GM12801 (cell line): ENCODE data around the gene DACT2.

Source experiments
- TF ChIP-seq, protein P1 (sequence below): IDR thresholded peaks from one replicate; pipeline ENCODE4 v1.5.1; 2011; ENCODE audit warnings: control low read depth; ENCODE audit not compliant: insufficient read length; ENCODE audit errors: extremely low read depth

DACT2 gene

DNA sequence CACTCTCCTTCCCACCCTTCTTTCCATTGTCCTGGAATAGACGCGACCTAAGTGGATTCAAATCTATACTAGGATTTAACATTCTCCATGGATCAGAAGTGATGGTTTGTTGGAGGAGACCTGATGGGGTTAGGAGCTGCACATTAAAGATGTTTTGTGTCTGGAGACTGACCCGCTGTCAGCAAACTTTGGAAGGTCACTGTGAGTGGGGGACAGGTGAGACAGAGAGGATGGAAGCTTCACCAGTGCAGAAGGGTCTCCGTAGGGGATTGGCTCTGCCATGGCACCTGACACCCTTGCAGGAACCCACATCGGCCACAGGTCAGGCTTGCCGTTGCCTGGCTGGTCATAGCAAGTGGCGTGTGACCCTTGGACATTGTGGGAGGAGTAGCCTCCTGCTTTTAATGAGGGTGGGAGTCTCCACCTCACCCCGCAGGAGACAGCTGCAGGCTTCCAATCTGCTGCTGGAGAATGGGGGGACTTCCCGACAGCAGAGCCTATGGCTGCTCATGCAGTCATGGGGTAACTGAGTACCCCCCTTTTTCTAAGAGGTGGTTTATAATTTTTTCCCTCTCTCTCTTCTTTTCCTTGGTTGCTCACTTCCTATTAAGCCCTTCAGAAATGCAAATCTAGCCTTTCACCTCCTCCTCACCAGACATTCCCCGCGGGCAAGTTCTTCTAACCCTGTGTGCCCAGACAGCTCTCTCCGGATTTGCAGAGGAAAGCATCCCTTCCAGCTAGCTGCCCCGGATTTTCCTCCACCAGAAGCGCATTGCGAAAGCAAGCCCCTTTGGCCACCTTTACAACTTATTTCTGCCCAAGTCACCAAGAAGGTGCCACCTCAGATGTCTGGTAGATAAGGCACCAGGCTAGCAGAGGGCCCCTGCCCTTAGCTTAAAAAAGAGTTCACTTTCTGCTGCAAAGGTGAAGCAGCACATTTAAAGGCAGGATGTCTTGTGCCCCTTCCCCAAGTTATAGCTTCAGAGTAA is 53.5 kb downstream of the DACT2 start:
- TF ChIP-seq, protein P1, sequence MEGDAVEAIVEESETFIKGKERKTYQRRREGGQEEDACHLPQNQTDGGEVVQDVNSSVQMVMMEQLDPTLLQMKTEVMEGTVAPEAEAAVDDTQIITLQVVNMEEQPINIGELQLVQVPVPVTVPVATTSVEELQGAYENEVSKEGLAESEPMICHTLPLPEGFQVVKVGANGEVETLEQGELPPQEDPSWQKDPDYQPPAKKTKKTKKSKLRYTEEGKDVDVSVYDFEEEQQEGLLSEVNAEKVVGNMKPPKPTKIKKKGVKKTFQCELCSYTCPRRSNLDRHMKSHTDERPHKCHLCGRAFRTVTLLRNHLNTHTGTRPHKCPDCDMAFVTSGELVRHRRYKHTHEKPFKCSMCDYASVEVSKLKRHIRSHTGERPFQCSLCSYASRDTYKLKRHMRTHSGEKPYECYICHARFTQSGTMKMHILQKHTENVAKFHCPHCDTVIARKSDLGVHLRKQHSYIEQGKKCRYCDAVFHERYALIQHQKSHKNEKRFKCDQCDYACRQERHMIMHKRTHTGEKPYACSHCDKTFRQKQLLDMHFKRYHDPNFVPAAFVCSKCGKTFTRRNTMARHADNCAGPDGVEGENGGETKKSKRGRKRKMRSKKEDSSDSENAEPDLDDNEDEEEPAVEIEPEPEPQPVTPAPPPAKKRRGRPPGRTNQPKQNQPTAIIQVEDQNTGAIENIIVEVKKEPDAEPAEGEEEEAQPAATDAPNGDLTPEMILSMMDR, result no peak

DNA sequence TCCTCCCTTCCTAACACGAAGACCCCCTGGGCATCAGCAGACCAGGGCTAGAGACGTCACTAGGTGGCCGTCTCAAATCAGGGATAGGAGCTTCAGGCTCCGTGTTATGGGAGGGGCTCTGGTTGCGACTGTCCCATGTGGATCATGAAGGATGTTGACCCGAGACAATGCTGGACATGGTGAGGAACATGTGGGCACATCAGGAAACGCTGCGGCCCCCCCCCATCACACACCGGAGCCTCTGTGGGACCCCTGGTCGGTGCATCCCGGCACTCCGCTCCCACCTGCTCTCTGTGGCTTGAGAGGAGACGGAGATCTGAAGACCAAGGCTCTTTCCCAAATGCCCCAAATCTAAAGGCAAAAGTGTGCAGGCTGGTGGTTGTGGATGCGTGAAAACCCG is 54.2 kb downstream of the DACT2 start:
- TF ChIP-seq, protein P1, result no peak

DNA sequence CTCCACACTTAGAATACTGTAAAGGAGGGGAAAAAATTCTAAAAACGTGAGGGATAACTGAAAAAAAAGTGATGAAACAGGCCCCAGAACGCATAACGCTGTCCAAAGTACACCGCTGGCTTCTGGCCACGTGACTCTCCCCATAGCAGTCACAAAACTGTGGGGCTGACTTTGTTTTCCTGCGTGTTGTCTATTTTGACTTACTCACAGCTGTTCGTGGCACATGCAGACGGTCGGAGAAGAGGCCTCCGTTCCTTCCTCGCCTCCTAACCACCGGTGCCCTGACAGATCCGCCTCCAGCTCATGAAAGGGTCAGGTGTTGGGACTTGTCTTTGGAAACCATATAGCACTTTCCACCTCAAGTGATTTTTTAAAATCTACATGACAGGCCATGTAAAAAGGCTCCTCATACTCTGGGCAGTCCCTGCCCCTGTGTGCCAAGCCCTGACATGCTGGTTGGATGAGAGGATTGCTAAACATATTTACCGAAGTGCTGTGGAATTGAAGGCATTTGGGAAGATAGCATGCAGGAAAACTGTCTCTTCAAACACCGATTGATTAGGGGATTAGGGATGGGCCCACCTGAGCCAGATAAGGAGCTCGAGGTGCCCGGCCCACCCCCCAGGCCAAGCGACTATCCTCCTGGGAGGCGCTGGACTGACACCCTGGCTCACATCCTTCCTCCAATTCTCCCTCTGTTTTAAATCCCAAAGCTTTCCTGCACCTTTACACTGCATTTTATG is 54.8 kb downstream of the DACT2 start:
- TF ChIP-seq, protein P1, result no peak

DNA sequence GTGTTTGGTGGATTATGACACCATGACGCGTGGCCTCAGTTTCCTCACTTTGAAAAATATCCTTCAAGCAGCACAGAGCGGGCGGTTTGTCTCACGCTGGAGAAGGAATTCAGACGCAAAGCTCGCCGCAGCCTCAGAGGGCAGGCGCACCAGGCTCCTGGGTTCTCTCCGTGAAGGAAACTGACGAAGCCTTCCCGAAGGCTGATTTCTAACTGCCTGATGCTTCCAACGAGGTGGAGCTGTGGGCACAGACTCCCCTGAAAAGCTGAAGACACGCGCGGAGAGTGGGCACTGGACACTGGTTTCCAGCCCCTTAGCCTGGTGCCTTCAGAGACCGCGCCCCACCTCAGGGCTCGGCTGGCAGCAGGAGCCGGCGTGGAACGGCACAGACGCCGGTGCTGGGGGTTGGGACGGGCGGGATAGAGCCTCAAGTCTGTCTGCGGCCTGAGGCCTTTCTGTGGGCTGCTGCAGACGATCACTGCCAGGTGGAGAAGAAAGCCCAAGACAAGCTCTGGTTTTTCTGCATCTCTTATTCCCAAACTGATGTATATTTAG is 56.1 kb downstream of the DACT2 start:
- TF ChIP-seq, protein P1, result no peak

DNA sequence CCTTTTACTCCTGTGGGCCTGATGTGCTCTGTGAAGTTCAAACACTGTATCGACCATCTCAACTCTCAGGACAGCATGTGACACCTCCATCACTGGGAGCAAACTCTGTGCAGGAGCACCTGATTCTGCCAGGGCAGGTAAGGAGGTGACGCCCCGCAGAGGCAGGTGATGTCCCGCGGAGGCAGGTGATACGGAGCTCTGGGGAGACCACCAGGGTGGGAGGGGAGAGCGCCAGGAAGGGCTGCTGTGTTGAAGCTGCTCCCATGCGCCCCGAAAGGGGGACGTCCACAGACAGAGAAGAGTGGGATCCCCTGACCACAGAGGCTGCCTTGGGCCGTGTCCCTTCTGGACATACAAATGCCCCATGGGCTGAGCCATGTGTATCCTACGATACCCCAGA is 58.3 kb downstream of the DACT2 start:
- TF ChIP-seq, protein P1, result no peak

DNA sequence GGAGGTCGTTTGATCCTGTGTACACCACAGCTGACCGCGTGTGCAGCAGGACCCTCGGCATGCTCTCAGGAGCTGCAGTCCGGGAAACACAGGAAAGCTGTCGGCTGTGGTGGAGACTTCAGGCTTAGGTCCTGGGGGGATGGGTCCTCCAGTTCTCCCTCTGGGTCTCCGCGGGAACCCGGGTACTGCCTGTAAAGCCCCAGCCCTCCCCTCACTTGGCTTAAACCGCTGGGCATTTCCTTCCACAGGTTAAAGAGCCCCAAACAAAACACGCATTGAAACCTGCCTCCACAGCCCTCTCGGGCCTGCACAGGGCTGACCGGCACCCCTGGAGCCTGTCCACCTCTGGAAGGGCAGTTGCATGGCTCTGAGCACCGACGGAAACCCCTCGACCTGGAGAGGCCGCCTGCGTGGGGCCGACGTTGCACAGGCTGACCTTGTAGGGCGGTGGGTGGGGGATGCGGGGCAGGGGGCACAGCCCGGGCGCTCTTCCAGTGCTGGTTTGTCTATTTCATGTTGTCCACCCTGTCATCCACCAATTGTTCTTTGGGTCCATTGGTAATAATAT is 59.1 kb downstream of the DACT2 start:
- TF ChIP-seq, protein P1, result no peak

DNA sequence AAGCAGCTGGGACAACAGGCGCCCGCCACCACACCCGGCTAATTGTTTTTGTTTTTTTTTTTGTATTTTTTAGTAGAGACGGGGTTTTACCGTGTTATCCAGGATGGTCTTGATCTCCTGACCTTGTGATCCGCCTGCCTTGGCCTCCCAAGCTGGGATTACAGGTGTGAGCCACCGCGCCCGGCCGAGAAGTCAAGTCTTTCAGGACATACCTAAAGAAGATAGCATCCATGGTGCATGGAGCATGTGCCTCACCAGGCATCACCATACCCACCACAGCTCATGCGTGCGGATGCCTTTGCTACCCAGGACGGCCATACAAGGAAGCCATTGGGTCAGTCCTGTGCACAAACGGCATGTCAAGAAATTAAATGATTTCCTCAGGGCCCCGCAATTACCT is 60.8 kb downstream of the DACT2 start:
- TF ChIP-seq, protein P1, result no peak
